ENCODE results near the gene ERCC1.
"Not testable (repeated sequence)": the region's sequence is repeated elsewhere in the genome, so short reads cannot be mapped to it uniquely, and the experiment has no call there.

ERCC1 gene

GRCh38 chr19:45440873-45441654 lies 17.3 kb upstream of the ERCC1 start:
- no peak for TF ChIP-seq CTCF (IDR thresholded peaks at IDR 0.05; ENCODE audit: extremely low read depth, missing control alignments)
- DNase-seq (ENCODE audit: low spot score), result no peak

GRCh38 chr19:45440259-45440638 lies 16.5 kb upstream of the ERCC1 start:
- DNase-seq (ENCODE audit: low spot score), result no peak
- no peak for TF ChIP-seq CTCF (IDR thresholded peaks at IDR 0.05; ENCODE audit: extremely low read depth, missing control alignments)

- TF ChIP-seq CTCF (IDR thresholded peaks at IDR 0.05; ENCODE audit: extremely low read depth, missing control alignments), result peak; percentile 95
- DNase-seq (ENCODE audit: low spot score), result peak; percentile 93
These were observed 16.0 kb upstream of the ERCC1 start for GRCh38 chr19:45439569-45440258.

GRCh38 chr19:45439190-45439568 lies 15.5 kb upstream of the ERCC1 start:
- no peak for TF ChIP-seq CTCF (IDR thresholded peaks at IDR 0.05; ENCODE audit: extremely low read depth, missing control alignments)
- no peak for DNase-seq (ENCODE audit: low spot score)

GRCh38 chr19:45437328-45437727 lies 13.6 kb upstream of the ERCC1 start:
- TF ChIP-seq CTCF (IDR thresholded peaks at IDR 0.05; ENCODE audit: extremely low read depth, missing control alignments), result no peak

GRCh38 chr19:45432543-45432942 lies 8.8 kb upstream of the ERCC1 start:
- not testable (repeated sequence) for DNase-seq (ENCODE audit: low spot score)

More at GRCh38 chr19:45437328-45437727, 13.6 kb upstream of the ERCC1 start:
- DNase-seq (ENCODE audit: low spot score), result no peak

GRCh38 chr19:45431008-45431407 lies 7.3 kb upstream of the ERCC1 start:
- DNase-seq (ENCODE audit: low spot score), result not testable (repeated sequence)

- DNase-seq (ENCODE audit: low spot score), result not testable (repeated sequence)
These were observed 6.2 kb upstream of the ERCC1 start for GRCh38 chr19:45429896-45430295.
